H1 (cell line): Measurements from ENCODE around the gene CD300A. TPM values are rescaled to one million over a fixed set of nuclear protein-coding genes. Genes with fewer than 3 reads are reported as not detected.

Experiments used
- CTCF ChIA-PET: fragments of 300-600 bp; sonication (Branson Sonifier 250); formaldehyde crosslinking; loops from one replicate; lab custom pipeline; 2021; ENCODE audit not compliant: partially characterized antibody; lab: Charles Lee
- POLR2A ChIA-PET: fragments of 300-600 bp; sonication (Branson Sonifier 250); formaldehyde crosslinking; loops from one replicate; lab custom pipeline; 2021; ENCODE audit warnings: inconsistent platforms; ENCODE audit not compliant: partially characterized antibody; lab: Charles Lee
- DNase-seq, 2 experiments: peaks; one replicate each; pipeline versions ENCODE4 v3.0.0 to v3.0.0-alpha.2; 2010 to 2022; ENCODE audit warnings: low spot score in 2 of 2, low read depth in 1 of 2, mixed read lengths in 1 of 2
- FAIRE-seq: peaks from 2 replicates; lab custom pipeline; 2011; peaks lifted over from hg19 to GRCh38; lab: Jason Lieb, UNC
- H2AFZ ChIP-seq: 2 replicates; pipeline ENCODE4 v1.8.1; 2012; ENCODE audit warnings: low read length, inconsistent platforms
- H2AK5ac ChIP-seq: 2 replicates; pipeline ENCODE4 v1.6.1; 2013; ENCODE audit warnings: low read depth, low read length
- H2BK120ac ChIP-seq: replicated peaks from 2 replicates; pipeline ENCODE3; 2013; ENCODE audit warnings: low read depth, low read length, inconsistent platforms
- H2BK12ac ChIP-seq: 2 replicates; pipeline ENCODE4 v1.6.1; 2013; ENCODE audit warnings: low read depth, low read length
- H2BK15ac ChIP-seq: 2 replicates; pipeline ENCODE4 v1.6.1; 2013; ENCODE audit warnings: low read length
- H2BK20ac ChIP-seq: 2 replicates; pipeline ENCODE4 v1.6.1; 2013; ENCODE audit warnings: low read length
- H2BK5ac ChIP-seq: 2 replicates; pipeline ENCODE4 v1.6.1; 2013; ENCODE audit warnings: low read depth, low read length
- H3K14ac ChIP-seq: 2 replicates; pipeline ENCODE4 v1.6.1; 2013; ENCODE audit warnings: inconsistent platforms; ENCODE audit not compliant: insufficient read length
- H3K18ac ChIP-seq: 2 replicates; pipeline ENCODE4 v1.6.1; 2013; ENCODE audit warnings: low read length; ENCODE audit errors: extremely low read depth
- H3K23ac ChIP-seq: 2 replicates; pipeline ENCODE4 v1.6.1; 2013; ENCODE audit warnings: inconsistent platforms; ENCODE audit not compliant: insufficient read length
- H3K23me2 ChIP-seq: 2 replicates; pipeline ENCODE4 v1.6.1; 2013; ENCODE audit warnings: low read depth, low read length
- H3K27ac ChIP-seq: 2 replicates; pipeline ENCODE4 v1.6.1; 2011; ENCODE audit warnings: low read depth, low read length, inconsistent platforms
- H3K27me3 ChIP-seq, 4 experiments: replicated peaks in 1 of 4; 1 replicate in 1 of 4; 2 replicates in 3 of 4; pipeline versions ENCODE4 v1.6.1 to v1.8.1; 2011 to 2013; ENCODE audit warnings: low read length in 3 of 4, mild to moderate bottlenecking in 3 of 4, inconsistent platforms in 2 of 4, mixed read lengths in 2 of 4, moderate library complexity in 1 of 4; ENCODE audit not compliant: control insufficient read depth in 3 of 4, insufficient read depth in 3 of 4; ENCODE audit errors: extremely low read depth in 1 of 4
- H3K36me3 ChIP-seq, 4 experiments: 2 replicates each; pipeline versions ENCODE4 v1.6.1 to v1.8.1; 2011 to 2013; ENCODE audit warnings: mild to moderate bottlenecking in 4 of 4, low read length in 3 of 4, moderate library complexity in 2 of 4, control low read depth in 1 of 4, inconsistent platforms in 1 of 4; ENCODE audit not compliant: insufficient read depth in 4 of 4, control insufficient read depth in 2 of 4
- H3K4ac ChIP-seq: replicated peaks from 2 replicates; pipeline ENCODE3; 2013; ENCODE audit warnings: low read length, low read depth, mixed read lengths, inconsistent platforms; ENCODE audit not compliant: insufficient read length
- H3K4me1 ChIP-seq, 4 experiments: replicated peaks in 1 of 4; 1 replicate in 1 of 4; 2 replicates in 3 of 4; pipeline versions ENCODE4 v1.6.1 to v1.8.1; 2011 to 2013; ENCODE audit warnings: low read length in 3 of 4, inconsistent platforms in 2 of 4, mixed read lengths in 1 of 4; ENCODE audit not compliant: insufficient read depth in 4 of 4, control insufficient read depth in 3 of 4
- H3K4me2 ChIP-seq, 2 experiments: 2 replicates each; pipeline versions ENCODE4 v1.6.1 to v1.8.1; 2011 to 2013; ENCODE audit warnings: low read depth in 2 of 2, low read length in 2 of 2, control low read depth in 1 of 2, inconsistent platforms in 1 of 2, mild to moderate bottlenecking in 1 of 2; ENCODE audit not compliant: insufficient read depth in 1 of 2
- H3K4me3 ChIP-seq, 4 experiments: fragments of 200-600, 300-600 bp in 1 of 4; sonication (generic), shearing (Covaris generic), sonication (Bioruptor Twin) in 1 of 4; 2 replicates each; pipeline versions ENCODE4 v1.5.1 to v1.8.1; 2011 to 2016; ENCODE audit warnings: low read length in 4 of 4, low read depth in 3 of 4, control low read depth in 2 of 4, inconsistent platforms in 2 of 4, mild to moderate bottlenecking in 2 of 4, mixed read lengths in 1 of 4, moderate library complexity in 1 of 4; ENCODE audit not compliant: insufficient read depth in 2 of 4; ENCODE audit errors: extremely low read depth in 1 of 4
- H3K56ac ChIP-seq: replicated peaks from 2 replicates; pipeline ENCODE3; 2013; ENCODE audit warnings: low read depth, mild to moderate bottlenecking, mixed read lengths, low read length, inconsistent platforms; ENCODE audit not compliant: insufficient read length
- H3K79me1 ChIP-seq: 2 replicates; pipeline ENCODE4 v1.6.1; 2013; ENCODE audit warnings: low read depth, low read length, control low read depth
- H3K79me2 ChIP-seq, 2 experiments: 2 replicates each; pipeline versions ENCODE4 v1.6.1 to v1.8.1; 2012 to 2013; ENCODE audit warnings: low read length in 2 of 2, mild to moderate bottlenecking in 2 of 2, inconsistent platforms in 1 of 2; ENCODE audit not compliant: insufficient read depth in 2 of 2, control insufficient read depth in 1 of 2
- H3K9ac ChIP-seq, 4 experiments: replicated peaks in 1 of 4; 1 replicate in 1 of 4; 2 replicates in 3 of 4; pipeline versions ENCODE4 v1.6.1 to v1.8.1; 2011 to 2013; ENCODE audit warnings: low read depth in 3 of 4, low read length in 3 of 4, control low read depth in 2 of 4, mild to moderate bottlenecking in 2 of 4, moderate library complexity in 2 of 4, inconsistent platforms in 1 of 4; ENCODE audit errors: extremely low read depth in 1 of 4
- H3K9me3 ChIP-seq, 2 experiments: 2 replicates each; pipeline versions ENCODE4 v1.6.1 to v1.8.1; 2012 to 2013; ENCODE audit warnings: mild to moderate bottlenecking in 2 of 2, moderate library complexity in 2 of 2, control low read depth in 1 of 2, inconsistent platforms in 1 of 2, low read depth in 1 of 2, low read length in 1 of 2, mixed read lengths in 1 of 2; ENCODE audit not compliant: insufficient read depth in 2 of 2
- H4K20me1 ChIP-seq, 2 experiments: replicated peaks in 1 of 2; 2 replicates each; pipeline versions ENCODE3 to v1.8.1; 2011 to 2013; ENCODE audit warnings: inconsistent platforms in 2 of 2, low read length in 2 of 2, mild to moderate bottlenecking in 1 of 2; ENCODE audit not compliant: insufficient read depth in 2 of 2, control insufficient read depth in 1 of 2
- H4K5ac ChIP-seq: 2 replicates; pipeline ENCODE4 v1.6.1; 2013; ENCODE audit warnings: low read length, low read depth, mixed read lengths, inconsistent platforms; ENCODE audit not compliant: insufficient read length
- H4K8ac ChIP-seq: 2 replicates; pipeline ENCODE4 v1.8.0; 2013; ENCODE audit warnings: mild to moderate bottlenecking, moderate library complexity, low read length, inconsistent platforms; ENCODE audit not compliant: insufficient read depth; ENCODE audit errors: extremely low read depth
- H4K91ac ChIP-seq: replicated peaks from 2 replicates; pipeline ENCODE3; 2013; ENCODE audit warnings: low read length, mixed read lengths, inconsistent platforms; ENCODE audit not compliant: insufficient read length
- EZH2 ChIP-seq: fragments of 200-600 bp; sonication (generic); IDR thresholded peaks from 2 replicates; pipeline ENCODE4 v1.7.1; 2012; ENCODE audit warnings: low read depth, mild to moderate bottlenecking, moderate library complexity, low read length, inconsistent platforms; ENCODE audit not compliant: severe bottlenecking
- FOSL1 ChIP-seq: IDR thresholded peaks from 2 replicates; pipeline ENCODE4 v1.6.1; 2011; ENCODE audit warnings: mild to moderate bottlenecking, low read depth, low read length, moderate library complexity; ENCODE audit not compliant: insufficient read depth
- JUND ChIP-seq: IDR thresholded peaks from 2 replicates; pipeline ENCODE4 v1.6.1; 2011; ENCODE audit warnings: mild to moderate bottlenecking, improper control_type of control experiment, low read length
- POLR2A ChIP-seq, 2 experiments: IDR thresholded peaks; 1 replicate in 1 of 2; 2 replicates in 1 of 2; pipeline ENCODE4 v1.6.1; 2011; ENCODE audit warnings: low read depth in 2 of 2, low read length in 2 of 2, mild to moderate bottlenecking in 2 of 2; ENCODE audit errors: control extremely low read depth in 1 of 2
- POLR2AphosphoS5 ChIP-seq: IDR thresholded peaks from 2 replicates; pipeline ENCODE4 v1.6.1; 2011; ENCODE audit warnings: low read depth, low read length
- POU5F1 ChIP-seq: IDR thresholded peaks from 2 replicates; pipeline ENCODE4 v1.6.1; 2011; ENCODE audit warnings: low read depth, mild to moderate bottlenecking, low read length, moderate library complexity
- RFX5 ChIP-seq: IDR thresholded peaks from 2 replicates; pipeline ENCODE4 v1.6.1; 2011; ENCODE audit warnings: low read depth, low read length, improper control_type of control experiment, borderline replicate concordance
- SP4 ChIP-seq: IDR thresholded peaks from 2 replicates; pipeline ENCODE4 v1.6.1; 2012; ENCODE audit warnings: low read length, inconsistent platforms
- TCF12 ChIP-seq: IDR thresholded peaks from 2 replicates; pipeline ENCODE4 v1.6.1; 2011; ENCODE audit warnings: low read depth, mild to moderate bottlenecking, low read length
- ZNF274 ChIP-seq: IDR thresholded peaks from 2 replicates; pipeline ENCODE4 v1.7.0; 2012; ENCODE audit warnings: low read length, borderline replicate concordance; ENCODE audit errors: extremely low read depth
- WGBS, 2 experiments: shearing (Covaris generic) in 1 of 2; methylation state at CpG; one replicate each; pipeline versions ENCODE4 v1.1.6 to v1.1.7; 2013 to 2015; ENCODE audit warnings: low lambda C conversion rate in 2 of 2, mixed read lengths in 2 of 2, inconsistent platforms in 1 of 2, low coverage in 1 of 2, missing lambda C conversion rate in 1 of 2; ENCODE audit not compliant: insufficient replicate concordance in 2 of 2, insufficient coverage in 1 of 2, insufficient read length in 1 of 2; ENCODE audit errors: extremely low coverage in 1 of 2, missing lambda C conversion rate in 1 of 2; 5-methylcytosine and 5-hydroxymethylcytosine counted together
- polyA plus RNA-seq, 7 experiments: library from polyadenylated mRNA; depleted of rRNA in 3 of 7; stranded (reverse) in 5 of 7; unstranded in 2 of 7; fragments of >200 nt in 5 of 7; fragments of 200-250 nt in 2 of 7; gene quantifications; 1 replicate in 5 of 7; 2 replicates in 1 of 7; 4 replicates in 1 of 7; pipeline versions ENCODE4 v1.2.1 to v1.2.3, GENCODE V29; 2011 to 2013; ENCODE audit warnings: missing spikeins in 2 of 7, mixed read lengths in 2 of 7
- total RNA-seq: library from RNA; stranded (reverse); fragmentation: NEBNext Ultra II Directional; extraction: Animal tissue kit (Norgen Biotek cat#: 25700); gene quantifications from 2 replicates; pipeline ENCODE4 v1.2.1, GENCODE V29; 2021
- TF ChIP-seq, protein P1 (sequence below): IDR thresholded peaks from 2 replicates; pipeline ENCODE4 v1.6.1; 2012; ENCODE audit warnings: low read length, inconsistent platforms

Gene CD300A
- total and polyA plus RNA-seq, 2 of the 8 experiments (the other 6 are each of a cell fraction or from before 2014, with no cell fraction given) = 0.52 to 1.3 TPM

DNA sequence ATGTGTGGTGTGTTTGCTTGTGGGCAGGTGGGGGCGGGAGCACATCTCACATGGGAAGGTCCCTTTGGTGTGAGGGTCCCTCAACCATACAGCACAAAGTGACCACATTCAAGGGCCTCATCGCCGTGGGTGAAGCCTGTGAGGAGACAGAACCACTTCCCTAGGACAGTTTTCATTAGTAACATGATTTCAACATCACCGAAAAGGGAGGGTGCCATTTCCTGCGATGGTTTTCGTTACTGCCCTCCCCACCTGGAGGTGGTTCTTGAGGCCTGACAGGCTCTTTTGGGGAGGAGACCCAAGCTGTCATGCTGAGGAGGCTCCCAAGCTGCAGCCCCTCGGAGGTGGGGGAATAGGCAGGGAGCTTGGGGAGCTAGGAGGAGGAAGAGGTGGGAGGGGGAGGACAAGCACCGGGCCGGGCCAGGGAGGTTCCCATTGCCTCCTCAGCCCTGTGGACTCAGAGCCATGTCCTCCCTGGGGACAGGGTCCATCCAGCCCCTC is 55.3 kb downstream of the CD300A start:
- Histone ChIP-seq H3K4me1 (no peaks in the 10 kb centered on the region), H2BK5ac (no peak overlapping the region), H3K14ac (no peak overlapping the region), H4K91ac (no peak overlapping the region), H3K4me2 (no peak overlapping the region), H3K79me1 (no peaks in the 10 kb centered on the region), H2AK5ac (no peak overlapping the region), H3K27ac (no peak overlapping the region), H2BK12ac (no peak overlapping the region), H4K8ac (no peak overlapping the region), H3K9me3 (peaks cover 14 to 24% of the 10 kb centered on the region in 2 experiments; a peak in 3 of 4 replicates), H3K56ac (no peak overlapping the region), H2BK15ac (no peak overlapping the region), H3K27me3 (peaks cover 0 to under 1% (median 0%) of the 10 kb centered on the region in 4 experiments; a peak in 1 of 7 replicates), H3K9ac (no peak overlapping the region), H3K4me3 (no peak overlapping the region), H4K20me1 (peaks cover 0 to 2% of the 10 kb centered on the region in 2 experiments), H2BK120ac (no peak overlapping the region), H3K79me2 (no peaks in the 10 kb centered on the region), H3K36me3 (no peaks in the 10 kb centered on the region), H3K23ac (no peak overlapping the region), H3K18ac (no peak overlapping the region), H2AFZ (no peak overlapping the region), H4K5ac (no peak overlapping the region), H3K4ac (no peak overlapping the region), H3K23me2 (no peaks in the 10 kb centered on the region), H2BK20ac (no peak overlapping the region)
- ChIA-PET CTCF (interaction anchor here (1.0 to 1.7 kb wide), 4 partner anchors 64 to 163 kb away, joined by 3 to 6 read pairs (median 4); partner anchors contain the start of gene BTBD17), POLR2A (no interaction called here)
- FAIRE-seq = no peak
- WGBS, 2 experiments = 91% methylated on average over 7 of the region's 9 CpGs; no CpG with 5 or more reads in 1 of the 2 experiments
- TF ChIP-seq EZH2 (no peak), POLR2AphosphoS5 (no peak), JUND (no peak), SP4 (no peak), ZNF274 (no peak), FOSL1 (no peak), POLR2A (IDR thresholded peaks at IDR 0.05; ENCODE audit: control extremely low read depth in 1 of 2, low read depth in 2 of 2, low read length in 2 of 2) (no peak), POU5F1 (no peak), TCF12 (no peak), RFX5 (no peak)
- TF ChIP-seq, protein P1, sequence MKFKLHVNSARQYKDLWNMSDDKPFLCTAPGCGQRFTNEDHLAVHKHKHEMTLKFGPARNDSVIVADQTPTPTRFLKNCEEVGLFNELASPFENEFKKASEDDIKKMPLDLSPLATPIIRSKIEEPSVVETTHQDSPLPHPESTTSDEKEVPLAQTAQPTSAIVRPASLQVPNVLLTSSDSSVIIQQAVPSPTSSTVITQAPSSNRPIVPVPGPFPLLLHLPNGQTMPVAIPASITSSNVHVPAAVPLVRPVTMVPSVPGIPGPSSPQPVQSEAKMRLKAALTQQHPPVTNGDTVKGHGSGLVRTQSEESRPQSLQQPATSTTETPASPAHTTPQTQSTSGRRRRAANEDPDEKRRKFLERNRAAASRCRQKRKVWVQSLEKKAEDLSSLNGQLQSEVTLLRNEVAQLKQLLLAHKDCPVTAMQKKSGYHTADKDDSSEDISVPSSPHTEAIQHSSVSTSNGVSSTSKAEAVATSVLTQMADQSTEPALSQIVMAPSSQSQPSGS = no peak
- no peak for DNase-seq
